Superior temporal gyrus (tissue), 1 donor: Measurements from ENCODE around the gene NLRP1.

ENCODE experiments used
- DNase-seq: peaks from one replicate; pipeline ENCODE4 v3.0.0-alpha.2; 2016; ENCODE audit errors: extremely low spot score

NLRP1 gene

DNA sequence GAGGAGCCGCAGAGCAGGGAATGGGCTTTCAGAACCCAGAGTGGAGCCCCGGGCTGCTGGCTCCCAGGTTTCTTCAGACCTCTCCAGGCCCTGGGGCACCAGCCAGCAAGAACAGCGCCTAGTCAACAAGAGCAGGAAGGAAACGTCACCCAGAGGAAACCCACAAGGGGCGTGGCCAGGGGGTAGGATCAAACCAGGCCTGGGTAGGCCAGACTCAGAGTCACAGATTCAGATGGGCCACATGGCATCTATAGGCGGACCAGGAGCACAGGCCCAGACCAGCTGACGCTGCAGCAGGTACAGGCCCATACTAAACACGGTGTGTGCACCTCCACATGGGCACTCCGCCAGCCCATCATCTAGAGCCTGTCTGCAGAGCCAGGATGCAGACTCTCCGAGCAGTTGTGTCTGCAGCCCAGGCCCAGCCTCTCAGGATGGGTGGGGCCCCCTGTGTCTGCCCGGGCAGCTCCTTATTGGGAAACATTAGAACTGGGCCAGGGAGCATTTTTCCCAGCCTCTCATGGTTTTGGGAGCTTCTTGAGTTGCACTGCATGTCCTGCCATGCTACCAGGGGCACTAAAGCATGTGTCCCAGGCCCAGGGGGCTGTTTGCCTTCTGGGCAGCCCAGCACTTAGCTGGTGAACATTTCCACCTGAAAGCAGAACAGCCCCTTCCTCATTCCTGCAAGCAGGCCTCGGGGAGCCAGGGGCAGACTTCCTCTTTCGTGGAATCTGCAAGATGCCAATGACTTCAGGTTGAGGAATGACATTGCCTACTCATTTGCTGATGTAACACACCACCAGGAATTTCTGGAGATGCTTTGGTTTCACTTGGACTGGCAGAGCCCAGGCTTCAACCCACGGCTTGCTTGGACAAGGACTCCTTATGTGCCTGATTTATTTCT lies at the start of gene NLRP1:
Gene NLRP1 (minus strand): TSS at position 127 of the 904 bp plus-strand sequence. CDS start 552 bp downstream, outside the sequence.
- DNase-seq = peak; percentile 29

DNA sequence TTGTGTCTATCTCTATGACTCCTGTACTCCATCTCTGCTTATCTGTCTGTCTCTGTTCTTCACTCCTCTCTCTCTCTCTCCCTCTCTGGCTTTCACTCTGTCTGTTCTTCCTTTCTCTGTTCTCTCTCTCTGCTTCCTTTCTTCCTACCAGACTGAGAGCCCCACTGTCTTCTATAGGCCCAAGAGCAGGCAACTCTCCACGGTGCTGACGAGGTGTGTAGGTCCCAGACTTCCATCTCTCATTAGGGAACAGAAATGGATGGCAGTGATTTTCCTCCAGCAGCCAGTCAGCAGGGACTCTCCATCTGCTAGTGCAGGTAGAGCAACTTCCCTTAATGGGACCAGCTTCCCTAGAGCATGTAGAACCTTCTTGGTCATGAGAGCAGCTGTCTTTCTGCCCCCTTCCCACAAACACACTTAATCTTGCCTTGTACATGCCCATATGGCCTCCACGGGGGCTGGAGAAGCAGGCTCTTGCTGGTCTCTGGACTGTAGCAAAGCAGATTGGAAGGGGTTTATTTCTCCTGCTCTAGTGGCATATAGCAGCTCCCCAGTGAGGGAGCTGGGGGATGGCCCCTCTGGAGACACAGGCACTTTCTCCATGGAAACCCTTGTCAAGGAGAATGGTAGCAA lies 47.8 kb upstream of the NLRP1 start:
- DNase-seq = no peak

DNA sequence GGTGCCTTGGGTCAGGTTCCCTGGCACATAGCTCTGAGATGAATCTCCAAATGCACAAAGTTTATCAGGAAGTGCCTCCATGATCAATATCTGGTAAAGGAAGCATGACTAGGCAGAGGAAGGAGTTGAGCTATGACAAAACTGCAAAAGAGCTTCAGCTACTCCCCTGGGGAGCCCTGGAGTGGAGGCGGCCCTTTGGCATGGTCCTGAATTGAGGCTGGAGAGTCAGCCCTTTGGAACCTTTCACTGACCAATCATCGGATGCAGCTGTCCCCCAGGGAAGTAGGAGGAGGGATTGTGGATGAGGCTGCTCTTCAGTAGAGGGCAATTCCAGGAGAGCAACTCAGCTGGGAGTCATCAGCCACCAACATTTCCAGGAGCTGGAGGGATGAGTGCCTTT lies 46.1 kb upstream of the NLRP1 start:
- no peak for DNase-seq

DNA sequence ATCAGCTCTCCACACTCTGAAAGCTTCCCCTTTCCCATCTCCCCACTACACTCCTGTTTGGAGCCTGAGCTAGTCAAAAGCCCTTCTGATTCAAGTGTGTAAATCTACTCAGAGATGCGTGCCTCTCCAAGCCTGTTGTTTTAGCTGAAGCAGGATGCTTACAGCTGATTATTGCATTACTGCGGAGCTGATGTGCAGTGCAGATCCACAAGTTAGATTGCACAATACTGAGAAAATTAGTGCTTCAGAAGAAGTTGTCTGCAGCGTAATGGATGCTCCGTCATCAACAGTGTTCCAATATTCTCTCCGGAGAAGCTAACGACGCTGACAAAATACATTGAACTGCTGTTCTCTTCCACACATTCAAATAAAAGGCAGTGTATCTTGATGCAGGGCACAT lies 44.8 kb upstream of the NLRP1 start:
- no peak for DNase-seq

DNA sequence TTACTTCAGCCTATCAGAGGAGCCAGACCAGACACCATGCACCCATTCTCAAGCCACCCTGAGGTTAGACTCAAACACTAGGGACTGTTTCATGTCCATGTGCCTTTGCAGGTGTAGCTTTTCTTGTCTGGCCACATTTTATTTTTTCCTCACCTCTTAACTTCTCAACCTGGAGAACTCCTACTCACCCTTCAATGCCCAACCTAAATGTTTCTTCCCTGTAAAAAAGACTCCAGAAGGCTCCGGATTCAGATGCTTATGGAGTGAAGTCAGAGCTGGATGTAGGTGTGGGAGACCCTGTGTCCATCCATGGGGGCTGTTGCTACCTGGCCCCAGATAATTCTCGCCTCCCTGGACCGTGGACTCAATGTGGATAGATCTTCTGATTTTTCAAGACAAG lies 44.0 kb upstream of the NLRP1 start:
- DNase-seq = no peak

DNA sequence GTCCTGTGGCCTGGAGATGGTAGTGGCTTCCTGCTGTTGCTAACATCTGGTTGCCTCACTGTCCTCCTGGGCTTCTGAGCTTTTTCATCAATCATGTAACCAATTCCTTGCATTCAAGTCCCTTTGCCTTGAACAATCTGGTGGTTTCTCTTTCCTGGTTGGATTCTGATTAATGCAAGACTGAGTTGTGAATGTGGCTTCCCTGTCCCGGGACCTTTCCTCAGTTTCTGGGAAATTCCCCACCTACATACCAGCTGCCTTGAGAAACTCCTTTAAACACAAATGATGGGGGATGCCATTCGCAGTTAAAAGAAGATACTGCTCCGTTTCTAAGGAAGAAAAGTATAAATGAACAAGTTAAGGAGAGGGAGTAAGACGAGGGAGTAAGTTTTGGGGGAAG lies 39.9 kb upstream of the NLRP1 start:
- DNase-seq = no peak

DNA sequence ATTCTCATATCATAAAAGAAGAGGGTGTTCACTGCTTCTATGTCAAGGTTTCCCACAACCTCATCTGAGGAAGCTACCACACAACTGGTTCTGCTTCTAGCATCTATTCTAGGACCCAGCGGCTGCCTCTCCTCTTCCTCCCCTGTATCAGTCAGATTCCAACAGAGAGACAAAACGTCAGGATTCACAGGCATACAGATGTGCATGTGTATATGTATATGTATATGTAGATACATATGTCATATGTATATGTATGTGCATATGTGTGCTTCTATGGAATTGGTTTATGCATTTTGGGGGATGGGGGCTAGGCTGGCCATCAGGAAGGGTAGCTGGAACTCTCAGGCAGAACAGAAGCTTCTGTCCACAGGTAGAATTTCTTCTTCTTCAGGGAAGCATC lies 37.4 kb upstream of the NLRP1 start:
- DNase-seq = no peak

DNA sequence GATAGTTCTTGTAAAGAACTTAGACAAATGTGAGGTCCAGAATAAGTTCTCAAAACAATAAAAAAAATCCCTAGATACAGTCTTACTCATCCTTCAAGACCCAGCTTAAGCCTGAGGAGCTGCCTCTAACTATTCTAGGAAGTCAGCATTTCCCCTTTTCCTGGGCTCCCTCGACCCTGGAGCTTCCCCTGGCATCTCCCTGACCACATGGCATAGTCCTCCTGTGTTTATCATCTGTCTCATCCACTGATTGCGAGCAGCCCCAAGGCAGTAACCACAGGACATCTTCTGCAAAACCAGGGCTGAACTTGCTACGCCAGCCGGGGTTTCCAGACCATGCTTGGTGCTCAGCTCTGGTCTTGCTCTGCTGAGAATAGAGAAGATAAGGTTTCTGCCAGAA lies 36.7 kb upstream of the NLRP1 start:
- DNase-seq = no peak

DNA sequence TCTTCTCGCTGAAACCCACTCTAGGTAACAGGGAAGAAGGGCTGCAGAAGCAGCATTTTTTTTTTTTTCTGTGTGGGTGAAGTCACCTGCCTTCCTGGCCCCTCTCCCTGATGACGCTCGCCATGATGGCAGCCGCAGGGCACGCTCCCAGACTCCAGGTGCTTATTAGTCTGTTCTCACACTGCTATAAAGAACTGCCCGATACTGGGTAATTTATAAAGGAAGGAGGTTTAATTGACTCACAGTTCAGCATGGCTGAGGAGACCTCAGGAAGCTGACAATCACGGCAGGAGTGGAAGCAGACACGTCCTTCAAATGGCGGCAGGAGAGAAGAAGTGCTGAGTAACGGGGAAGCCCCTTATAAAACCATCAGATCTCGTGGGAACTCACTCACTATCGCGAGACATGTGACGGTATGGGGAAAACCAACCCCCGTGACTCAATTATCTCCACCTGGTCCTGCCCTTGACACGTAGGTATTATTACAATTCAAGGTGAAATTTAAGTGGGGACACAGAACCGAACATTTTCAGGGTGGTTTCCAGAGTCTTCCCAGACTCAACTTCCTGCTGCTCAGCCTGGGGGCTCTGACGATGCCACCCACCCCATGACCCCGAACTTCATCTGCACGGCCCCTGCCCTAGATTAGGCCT lies 34.9 kb upstream of the NLRP1 start:
- no peak for DNase-seq

DNA sequence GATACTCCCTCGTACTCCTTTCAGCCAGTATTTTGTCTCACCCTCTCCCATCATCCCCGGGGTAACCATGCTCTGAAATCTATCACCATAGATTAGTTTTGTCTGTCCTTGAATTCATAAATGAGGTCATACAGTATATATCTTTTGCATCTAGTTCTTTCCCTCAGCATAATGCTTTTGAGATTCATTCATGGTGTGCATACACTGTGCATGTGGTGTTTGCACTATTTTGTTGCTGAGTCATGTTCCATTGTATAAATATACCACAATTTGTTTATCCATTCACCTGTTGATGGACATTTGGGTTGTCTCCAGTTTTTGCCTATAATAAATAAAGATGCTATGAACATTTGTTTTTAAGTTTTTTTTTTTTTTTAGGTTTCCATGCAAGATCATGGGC lies 34.2 kb upstream of the NLRP1 start:
- no peak for DNase-seq

DNA sequence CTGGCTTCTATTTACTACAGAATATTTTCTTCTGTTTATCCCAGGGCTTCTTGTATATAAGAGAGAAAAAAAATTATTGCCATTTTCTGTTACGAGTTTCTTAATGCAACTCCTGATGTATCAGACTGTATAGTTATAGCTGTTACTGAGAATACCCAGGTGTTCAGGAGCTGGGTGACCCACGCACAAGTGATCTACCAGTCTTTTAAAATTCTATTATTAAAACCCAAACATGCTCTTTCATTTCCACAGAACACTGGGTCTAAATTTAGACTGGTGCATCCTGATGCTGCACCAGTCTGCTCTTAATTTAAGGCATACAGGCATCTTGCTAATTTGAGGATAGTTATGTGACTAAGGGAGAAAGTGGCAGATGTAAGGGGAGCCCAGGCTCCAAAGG lies 31.2 kb upstream of the NLRP1 start:
- no peak for DNase-seq

DNA sequence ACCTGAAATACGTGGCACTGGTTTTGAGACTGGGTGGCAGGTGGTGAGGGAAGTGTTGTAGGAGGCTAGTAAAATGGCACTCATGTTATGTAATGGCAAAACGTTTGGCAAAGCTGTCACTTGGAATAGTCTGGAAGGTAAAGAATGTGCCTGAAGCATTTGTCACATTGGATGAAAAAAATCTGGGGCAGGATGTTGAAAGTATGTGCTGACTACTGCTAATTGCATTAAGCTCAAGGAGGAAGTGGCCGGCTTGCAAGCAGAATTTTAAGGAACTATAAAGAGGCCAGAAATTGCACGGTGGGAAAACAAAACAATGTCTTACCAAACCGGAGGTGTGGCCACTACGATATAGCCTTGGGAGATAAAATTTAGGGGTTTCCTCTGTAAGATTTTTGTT lies 26.6 kb upstream of the NLRP1 start:
- DNase-seq = no peak

DNA sequence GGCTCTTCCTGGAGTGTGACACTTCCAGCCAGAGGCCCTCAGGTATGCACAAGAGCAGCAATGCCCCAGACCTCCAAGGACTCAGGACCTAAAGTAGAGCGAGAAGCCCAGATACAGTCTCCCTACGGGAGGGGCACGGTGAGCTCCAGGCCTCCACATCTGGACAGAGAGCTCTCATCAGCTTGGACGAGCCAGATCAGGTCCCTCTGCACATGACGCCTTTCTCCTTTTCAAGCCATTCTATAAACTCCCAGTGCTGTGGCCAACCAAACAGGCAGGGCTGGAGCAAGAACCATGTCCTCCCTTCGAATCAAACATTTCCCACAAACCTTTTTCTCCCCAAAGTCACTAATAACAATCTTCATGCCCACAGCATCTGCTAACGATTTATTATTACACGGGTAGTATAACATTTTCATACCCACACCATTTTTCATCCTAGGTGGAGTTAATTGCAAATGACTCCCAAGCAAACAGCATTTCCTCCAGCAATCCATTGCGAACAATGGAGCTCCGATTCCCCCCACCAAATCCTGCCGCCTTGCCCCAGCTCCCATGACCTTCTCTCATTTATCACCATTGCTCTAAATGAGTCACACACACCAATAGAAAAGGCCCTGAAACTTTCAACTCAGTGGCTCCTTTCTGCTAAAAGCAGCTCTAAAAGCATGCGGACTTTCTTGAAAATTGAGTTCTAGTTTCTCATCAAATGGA lies 24.2 kb upstream of the NLRP1 start:
- no peak for DNase-seq

DNA sequence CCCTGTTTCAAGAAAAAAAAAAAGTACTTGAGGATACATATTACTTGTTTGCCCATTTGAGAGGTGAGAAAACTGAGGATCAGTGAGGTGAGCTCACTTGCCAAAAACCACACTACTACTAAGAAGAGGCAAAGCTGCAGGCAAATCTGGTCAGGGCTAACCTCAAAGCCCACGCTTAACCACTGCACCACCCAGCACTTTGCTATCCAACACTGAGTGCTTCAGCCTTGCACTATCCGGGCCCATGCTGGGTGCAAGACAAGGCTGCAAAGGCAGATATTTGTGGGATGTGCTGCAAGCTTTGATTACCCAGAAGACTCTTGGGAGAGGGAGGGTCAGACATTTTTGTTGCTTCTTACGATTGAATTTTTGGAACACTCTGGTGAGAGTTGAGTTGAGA lies 23.6 kb upstream of the NLRP1 start:
- DNase-seq = no peak

DNA sequence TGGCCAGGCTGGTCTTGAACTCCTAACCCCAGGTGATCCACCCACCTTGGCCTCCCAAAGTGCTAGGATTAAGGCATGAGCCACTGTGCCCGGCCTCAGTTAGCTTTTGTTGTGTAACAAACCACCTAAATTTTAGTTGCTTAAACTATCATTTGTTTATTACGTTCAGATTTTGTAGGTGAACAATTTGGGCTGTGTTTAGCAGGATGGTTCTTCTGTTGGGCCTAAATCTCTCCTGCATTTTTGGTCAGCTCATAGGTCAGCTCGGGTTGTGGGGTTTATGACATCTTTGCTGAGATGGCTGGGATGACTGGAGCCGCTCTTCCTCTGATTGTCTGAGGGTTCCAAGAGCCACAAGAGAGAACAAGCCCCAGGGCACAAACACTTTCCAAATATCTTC lies 21.1 kb upstream of the NLRP1 start:
- DNase-seq = no peak

DNA sequence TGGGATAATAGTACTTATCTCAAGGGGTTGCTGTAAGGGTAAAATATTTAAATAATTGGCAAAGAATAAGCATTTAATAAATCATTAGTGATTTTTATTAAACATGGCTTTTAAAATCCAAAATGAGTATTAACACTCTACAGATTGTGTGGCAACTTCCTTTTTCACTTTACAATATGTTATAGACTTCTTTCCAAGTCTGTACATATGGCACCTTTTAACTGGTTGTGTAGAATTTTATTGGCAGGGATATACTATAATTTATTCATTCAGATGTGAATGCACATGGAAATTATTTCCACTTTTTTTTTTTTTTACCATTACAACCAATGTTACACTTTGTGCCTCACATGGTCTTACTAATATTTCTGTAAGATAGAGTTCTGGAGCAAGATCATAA lies 15.7 kb upstream of the NLRP1 start:
- DNase-seq = no peak

DNA sequence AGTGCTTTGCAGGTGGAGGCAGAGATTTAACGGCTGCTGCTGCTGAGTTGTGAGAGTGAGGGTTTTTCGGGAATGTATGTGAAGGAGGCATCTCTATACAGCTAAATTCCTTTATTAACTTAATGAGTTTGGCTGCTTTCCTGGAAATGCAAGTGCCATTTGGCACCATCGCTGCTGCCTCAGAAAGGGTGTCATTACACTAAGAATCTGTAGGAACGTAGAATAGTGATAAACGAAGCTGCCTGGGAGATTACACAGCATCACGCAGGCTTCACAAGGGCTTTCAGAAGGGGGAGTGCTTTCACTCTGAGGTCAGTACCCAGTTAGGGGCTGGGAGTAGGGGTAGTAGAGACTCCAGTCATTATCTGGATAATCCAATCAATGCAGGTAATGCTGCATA lies 14.1 kb upstream of the NLRP1 start:
- no peak for DNase-seq

DNA sequence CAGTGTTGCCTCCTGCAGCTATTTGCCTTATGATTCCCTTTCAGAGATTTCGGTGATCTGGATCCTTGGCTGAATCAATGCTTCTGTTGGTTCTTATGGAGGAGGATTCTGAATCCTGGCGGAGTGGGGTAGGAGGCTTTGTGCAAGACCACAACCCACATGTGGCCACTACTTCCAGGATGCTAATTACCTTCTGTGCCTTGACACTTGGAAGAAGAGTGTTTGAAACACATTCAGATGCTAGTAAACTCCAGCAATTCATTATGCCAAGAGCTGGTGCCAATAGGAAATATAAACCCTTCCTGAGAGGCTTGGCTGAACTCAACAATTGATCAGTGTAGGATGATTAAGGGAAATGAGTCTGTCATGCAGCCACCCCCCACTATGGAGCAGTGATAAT lies 12.1 kb upstream of the NLRP1 start:
- no peak for DNase-seq

DNA sequence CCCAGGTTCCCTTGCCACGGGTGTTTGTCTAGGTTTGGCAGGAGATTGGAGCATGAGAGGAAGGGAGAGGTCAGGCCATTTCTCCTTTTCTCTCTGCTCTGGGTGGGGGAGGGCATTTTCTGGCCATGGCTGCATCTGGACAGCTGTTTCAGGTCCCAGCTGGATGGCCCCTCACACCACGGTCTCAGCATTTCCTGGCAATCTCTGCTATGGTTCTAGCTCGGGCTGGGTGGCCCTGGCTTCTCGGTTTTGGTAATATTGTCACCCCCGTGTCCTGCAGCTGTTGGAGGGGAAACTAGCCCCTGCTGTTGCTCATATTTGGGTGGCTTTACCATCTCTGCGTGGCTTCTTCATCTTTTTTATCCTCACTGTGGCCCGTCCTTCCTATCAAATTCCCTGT lies 11.5 kb upstream of the NLRP1 start:
- no peak for DNase-seq

DNA sequence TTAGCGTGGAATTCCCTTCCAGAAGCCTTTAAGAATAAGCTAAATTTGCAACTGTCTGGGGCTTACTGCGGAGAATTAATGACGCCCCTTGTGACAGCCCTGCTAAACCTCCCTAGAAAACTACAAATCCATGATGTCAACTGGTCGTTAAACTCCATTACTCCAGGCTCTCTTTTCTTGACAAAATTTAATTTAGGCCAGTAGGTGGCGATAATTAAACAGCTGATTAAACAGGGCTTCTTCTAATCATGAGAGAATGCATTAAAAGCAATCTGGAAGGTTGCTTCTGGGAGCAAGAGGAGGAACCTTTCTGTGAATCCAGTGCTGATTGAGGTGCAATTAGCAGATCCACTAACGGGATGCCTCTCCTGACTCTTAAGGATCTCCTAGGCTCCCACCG lies 8.1 kb upstream of the NLRP1 start:
- peak; percentile 93 for DNase-seq

DNA sequence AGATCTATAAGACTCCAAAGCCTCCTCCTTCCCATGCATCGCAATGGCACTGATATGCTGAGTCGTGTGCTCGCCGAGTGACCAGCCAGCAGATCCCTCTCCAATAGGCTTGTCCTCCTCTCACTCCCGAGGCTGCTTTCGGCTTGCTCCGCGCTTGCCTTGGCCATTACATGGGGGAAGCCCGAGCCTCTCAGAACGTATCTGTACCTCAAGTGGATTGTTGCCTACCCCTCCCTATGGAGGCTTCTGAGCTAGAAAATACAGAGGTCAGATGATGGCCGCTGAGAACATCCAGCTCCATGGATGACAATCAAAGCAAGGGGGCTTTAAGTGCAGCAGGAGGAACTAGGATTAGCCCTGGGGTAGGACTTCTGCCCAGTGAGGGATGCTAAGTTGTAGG lies 7.7 kb upstream of the NLRP1 start:
- DNase-seq = no peak

DNA sequence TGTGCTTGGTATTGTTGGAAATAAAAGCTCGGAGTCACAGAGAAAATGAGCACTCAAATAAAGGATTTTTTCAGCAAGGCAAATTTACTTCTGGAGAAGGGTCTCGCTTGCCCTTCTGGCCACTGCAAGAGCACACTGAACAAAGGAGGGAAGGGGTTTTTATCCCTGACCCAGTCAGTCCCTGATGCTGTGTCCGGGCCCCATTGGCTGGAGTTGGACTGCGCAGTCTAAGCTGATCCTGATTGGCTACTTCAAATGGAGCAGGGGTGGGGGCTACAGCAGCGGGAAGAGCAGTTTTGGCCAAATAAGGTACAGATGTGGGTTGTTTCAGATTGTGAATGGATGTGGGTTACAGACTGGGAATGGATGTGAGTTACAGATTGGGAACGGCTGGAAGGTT lies 4.3 kb upstream of the NLRP1 start:
- no peak for DNase-seq
